Endothelial cell of umbilical vein (primary cell): Measurements from ENCODE around the gene ANKS1B. TPM values are rescaled to one million over a fixed set of nuclear protein-coding genes. Genes with fewer than 3 reads are reported as not detected.

ENCODE experiments used
- BruUV-seq: library from RNA; stranded (reverse); fragments of 400-500 nt; replicated peaks from 2 replicates; lab custom pipeline; 2021; lab: Mats Ljungman, UMichigan
- CTCF ChIA-PET: fragments of 300-600, 350-600 bp; sonication (Branson Sonifier 250); formaldehyde crosslinking; loops from one replicate; lab custom pipeline; 2021; ENCODE audit warnings: antibody characterized with exemption, inconsistent platforms; lab: Charles Lee
- POLR2A ChIA-PET: fragments of 300-600, 350-600 bp; sonication (Branson Sonifier 250); formaldehyde crosslinking; loops from one replicate; lab custom pipeline; 2021; ENCODE audit warnings: antibody characterized with exemption, inconsistent platforms; lab: Charles Lee
- DNase-seq: peaks from one replicate; pipeline ENCODE4 v3.0.0-alpha.2; 2011; ENCODE audit warnings: low read depth, low spot score
- FAIRE-seq: peaks from 2 replicates; lab custom pipeline; 2011; peaks lifted over from hg19 to GRCh38; lab: Jason Lieb, UNC
- H2AFZ ChIP-seq: 2 replicates; pipeline ENCODE4 v1.6.0; 2012; ENCODE audit warnings: low read depth, low read length, control low read depth, inconsistent platforms
- H3K27ac ChIP-seq: 2 replicates; pipeline ENCODE4 v1.5.1; 2011; ENCODE audit warnings: low read depth, mild to moderate bottlenecking, control low read depth, low read length, moderate library complexity; ENCODE audit not compliant: insufficient read depth
- H3K27me3 ChIP-seq, 2 experiments: 2 replicates each; pipeline versions ENCODE4 v1.6.0 to v1.6.1; 2011; ENCODE audit warnings: low read length in 2 of 2, mixed read lengths in 1 of 2; ENCODE audit not compliant: control insufficient read depth in 2 of 2, insufficient read depth in 2 of 2
- H3K36me3 ChIP-seq, 2 experiments: 2 replicates in 1 of 2; 3 replicates in 1 of 2; pipeline ENCODE4 v1.5.1; 2011; ENCODE audit warnings: low read length in 2 of 2, mild to moderate bottlenecking in 1 of 2, moderate library complexity in 1 of 2; ENCODE audit not compliant: control insufficient read depth in 2 of 2, insufficient read depth in 2 of 2; ENCODE audit errors: extremely low read depth in 1 of 2
- H3K4me1 ChIP-seq: 3 replicates; pipeline ENCODE4 v1.5.1; 2011; ENCODE audit warnings: mild to moderate bottlenecking, low read length; ENCODE audit not compliant: control insufficient read depth, insufficient read depth; ENCODE audit errors: extremely low read depth
- H3K4me2 ChIP-seq: 2 replicates; pipeline ENCODE4 v1.6.1; 2011; ENCODE audit warnings: low read length, control low read depth, mixed read lengths; ENCODE audit not compliant: insufficient read depth
- H3K4me3 ChIP-seq, 3 experiments: fragments of 200-600 bp in 1 of 3; sonication (generic), shearing (Covaris generic) in 1 of 3; replicated peaks in 1 of 3; 2 replicates each; pipeline ENCODE4 v1.5.1; 2011 to 2016; ENCODE audit warnings: control low read depth in 3 of 3, low read length in 3 of 3, mild to moderate bottlenecking in 2 of 3, inconsistent platforms in 1 of 3, low read depth in 1 of 3, moderate library complexity in 1 of 3; ENCODE audit not compliant: insufficient read depth in 1 of 3
- H3K79me2 ChIP-seq: 2 replicates; pipeline ENCODE4 v1.6.0; 2012; ENCODE audit warnings: low read length, inconsistent platforms; ENCODE audit not compliant: control insufficient read depth, insufficient read depth
- H3K9ac ChIP-seq: replicated peaks from 2 replicates; pipeline ENCODE3; 2011; ENCODE audit warnings: low read length, control low read depth; ENCODE audit not compliant: insufficient read depth; ENCODE audit errors: extremely low read depth
- H3K9me1 ChIP-seq: replicated peaks from 3 replicates; pipeline ENCODE4 v1.6.0; 2011; ENCODE audit warnings: mild to moderate bottlenecking, low read length; ENCODE audit not compliant: control insufficient read depth, insufficient read depth; ENCODE audit errors: extremely low read depth
- H3K9me3 ChIP-seq: replicated peaks from 2 replicates; pipeline ENCODE4 v1.5.1; 2012; ENCODE audit warnings: low read length, inconsistent platforms; ENCODE audit not compliant: control insufficient read depth, insufficient read depth
- H4K20me1 ChIP-seq: replicated peaks from 2 replicates; pipeline ENCODE3; 2011; ENCODE audit warnings: mild to moderate bottlenecking, low read length; ENCODE audit not compliant: control insufficient read depth, insufficient read depth; ENCODE audit errors: extremely low read depth
- CTCF ChIP-seq, 2 donors: IDR thresholded peaks; 1 replicate in 1 of 2; 2 replicates in 1 of 2; pipeline ENCODE4 v1.5.1; 2011; ENCODE audit warnings: low read length in 2 of 2, mild to moderate bottlenecking in 2 of 2, moderate library complexity in 2 of 2, control low read depth in 1 of 2, inconsistent platforms in 1 of 2, low read depth in 1 of 2; ENCODE audit not compliant: insufficient read depth in 1 of 2; ENCODE audit errors: extremely low read depth in 1 of 2
- EZH2 ChIP-seq: IDR thresholded peaks from 2 replicates; pipeline ENCODE4 v1.6.1; 2012; ENCODE audit warnings: borderline replicate concordance, low read depth, mild to moderate bottlenecking, moderate library complexity, low read length, inconsistent platforms; ENCODE audit not compliant: severe bottlenecking
- FOS ChIP-seq: IDR thresholded peaks from 2 replicates; pipeline ENCODE4 v1.6.1; 2011; ENCODE audit warnings: mild to moderate bottlenecking, low read length, moderate library complexity, borderline replicate concordance; ENCODE audit not compliant: insufficient read depth
- GATA2 ChIP-seq: IDR thresholded peaks from 2 replicates; pipeline ENCODE4 v1.7.0; 2011; ENCODE audit warnings: low read depth, mild to moderate bottlenecking, moderate library complexity, mixed read lengths, low read length; ENCODE audit not compliant: insufficient read length, insufficient read depth
- JUN ChIP-seq: IDR thresholded peaks from 2 replicates; pipeline ENCODE4 v1.6.1; 2011; ENCODE audit warnings: borderline replicate concordance, low read depth; ENCODE audit not compliant: insufficient read length, insufficient read depth
- MAX ChIP-seq: IDR thresholded peaks from 2 replicates; pipeline ENCODE4 v1.6.1; 2011; ENCODE audit not compliant: insufficient read depth, insufficient read length
- MYC ChIP-seq: IDR thresholded peaks from one replicate; pipeline ENCODE4 v1.6.1; 2011; ENCODE audit warnings: mild to moderate bottlenecking, low read depth, low read length
- POLR2A ChIP-seq: IDR thresholded peaks from 2 replicates; pipeline ENCODE4 v1.6.1; 2012; ENCODE audit warnings: low read depth, mild to moderate bottlenecking, control low read depth, low read length
- POLR2AphosphoS5 ChIP-seq: IDR thresholded peaks from 2 replicates; pipeline ENCODE4 v1.6.1; 2012; ENCODE audit warnings: low read depth, mild to moderate bottlenecking, control low read depth, low read length, moderate library complexity; ENCODE audit not compliant: insufficient read depth
- dilution Hi-C: fragments of 300-500 bp; cut with MboI; formaldehyde crosslinking; loops from one replicate; pipeline ENCODE4 v1.15.0; 2019; ENCODE audit warnings: low sequenced_read_pairs; ENCODE audit not compliant: extremely low pct_ligation_motif_present
- intact Hi-C: fragments of 100-400 bp; cut with micrococcal nuclease; formaldehyde crosslinking; loops from one replicate; pipeline ENCODE4 v1.10.0; 2022
- polyA plus RNA-seq, 4 experiments: library from polyadenylated mRNA; depleted of rRNA in 3 of 4; stranded (reverse) in 3 of 4; unstranded in 1 of 4; fragments of >200 nt; gene quantifications; 2 replicates each; pipeline versions ENCODE4 v1.2.1 to v1.2.3, GENCODE V29; 2011 to 2012; ENCODE audit warnings: missing spikeins in 1 of 4
- total RNA-seq: library from RNA; stranded (reverse); gene quantifications from 2 replicates; pipeline ENCODE4 v1.2.3, GENCODE V29; 2021

ANKS1B gene
- total and polyA plus RNA-seq, 2 donors (not counting 3 experiments of a cell fraction or from before 2014, with no cell fraction given): 0.15 to 0.38 TPM

- Histone ChIP-seq H2AFZ (no peak overlapping the region), H3K4me1 (no peaks in the 10 kb centered on the region), H3K27ac (no peak overlapping the region), H3K4me3 (no peak overlapping the region), H3K36me3 (no peaks in the 10 kb centered on the region), H3K9ac (no peak overlapping the region), H3K79me2 (no peaks in the 10 kb centered on the region), H4K20me1 (no peaks in the 10 kb centered on the region), H3K9me3 (no peaks in the 10 kb centered on the region), H3K27me3 (no peaks in the 10 kb centered on the region), H3K4me2 (no peak overlapping the region), H3K9me1 (no peaks in the 10 kb centered on the region)
- no TSS peak for BruUV-seq
- intact Hi-C loops: no loop called here
- dilution Hi-C loops: no loop called here
- ChIA-PET POLR2A (no interaction called here), CTCF (no interaction called here)
- DNase-seq (no peak), FAIRE-seq (no peak)
- no peak for TF ChIP-seq JUN
- no peak for TF ChIP-seq MYC
- TF ChIP-seq MAX: no peak
- no peak for TF ChIP-seq GATA2
- no peak for TF ChIP-seq POLR2A
- TF ChIP-seq POLR2AphosphoS5: no peak
- TF ChIP-seq CTCF (IDR thresholded peaks at IDR 0.05; ENCODE audit: extremely low read depth in 1 of 2, insufficient read depth in 1 of 2, low read depth in 1 of 2, low read length in 2 of 2): no peak
- TF ChIP-seq FOS: no peak
- no peak for TF ChIP-seq EZH2
Observed at GRCh38 chr12:99224237-99224636, 760.5 kb downstream of the ANKS1B start.
